C4-2B (cell line): ENCODE measurements around the gene AGPAT3.

ENCODE experiments used
- CTCF ChIP-seq: fragments of 450-650 bp; conservative IDR thresholded peaks from 2 replicates; pipeline ENCODE4 v1.5.1; 2017; ENCODE audit warnings: mild to moderate bottlenecking
- ZFX ChIP-seq: fragments of 450-650 bp; IDR thresholded peaks from 2 replicates; pipeline ENCODE4 v1.6.1; 2017

- no peak for TF ChIP-seq CTCF
- TF ChIP-seq ZFX: no peak
Measured at GRCh38 chr21:43985690-43986251, 120.7 kb downstream of the AGPAT3 start.
